Stomach (tissue), 4 donors: ENCODE measurements around the gene AGBL4.

ENCODE experiments used
- CTCF ChIP-seq, 7 experiments: fragments of 450-650 bp in 4 of 7; fragments of 200-600 bp in 3 of 7; sonication (generic) in 3 of 7; IDR thresholded peaks; one replicate each; pipeline ENCODE4 v1.5.1; 2016 to 2019; ENCODE audit warnings: antibody characterized with exemption in 7 of 7, control low read depth in 2 of 7, mild to moderate bottlenecking in 1 of 7
- POLR2A ChIP-seq, 4 donors: fragments of 450-650 bp; IDR thresholded peaks; one replicate each; pipeline ENCODE4 v1.6.1; 2016; ENCODE audit warnings: antibody characterized with exemption in 4 of 4, control low read depth in 2 of 4, mild to moderate bottlenecking in 1 of 4, moderate library complexity in 1 of 4

GRCh38 chr1:48953617-48954016 lies 1070.1 kb downstream of the AGBL4 start:
- TF ChIP-seq CTCF (IDR thresholded peaks at IDR 0.05), result no peak
- TF ChIP-seq POLR2A (IDR thresholded peaks at IDR 0.05), result no peak
